Common myeloid progenitor, CD34-positive (primary cell): Measurements from ENCODE around the gene SDF2.

ENCODE experiments used
- CTCF ChIA-PET: fragments of 350-600 bp; sonication (Branson Sonifier 250); formaldehyde crosslinking; loops from one replicate; lab custom pipeline; 2021; ENCODE audit warnings: antibody characterized with exemption; lab: Charles Lee
- POLR2A ChIA-PET: fragments of 350-600 bp; sonication (Branson Sonifier 250); formaldehyde crosslinking; loops from one replicate; lab custom pipeline; 2021; ENCODE audit warnings: antibody characterized with exemption; lab: Charles Lee
- DNase-seq, 3 donors: peaks; one replicate each; pipeline versions ENCODE4 v3.0.0 to v3.0.0-alpha.2; 2013
- H3K27ac ChIP-seq, 2 experiments: 1 replicate in 1 of 2; 2 replicates in 1 of 2; pipeline ENCODE4 v1.7.0; 2013; ENCODE audit warnings: inconsistent platforms in 2 of 2, low read length in 2 of 2, mild to moderate bottlenecking in 2 of 2, low read depth in 1 of 2, moderate library complexity in 1 of 2; ENCODE audit not compliant: severe bottlenecking in 2 of 2, insufficient read depth in 1 of 2, poor library complexity in 1 of 2
- H3K27me3 ChIP-seq, 5 experiments: replicated peaks in 2 of 5; 1 replicate in 3 of 5; 2 replicates in 2 of 5; pipeline versions ENCODE4 v1.6.1 to v1.7.0; 2013; ENCODE audit warnings: low read length in 4 of 5, mild to moderate bottlenecking in 2 of 5, moderate library complexity in 2 of 5, inconsistent platforms in 1 of 5; ENCODE audit not compliant: insufficient read depth in 5 of 5, control insufficient read depth in 4 of 5
- H3K36me3 ChIP-seq, 4 experiments: 1 replicate in 2 of 4; 2 replicates in 2 of 4; pipeline versions ENCODE4 v1.6.1 to v1.7.0; 2013; ENCODE audit warnings: low read length in 3 of 4, control low read depth in 1 of 4, mild to moderate bottlenecking in 1 of 4; ENCODE audit not compliant: control insufficient read depth in 4 of 4, insufficient read depth in 4 of 4
- H3K4me1 ChIP-seq, 4 experiments: 1 replicate in 3 of 4; 2 replicates in 1 of 4; pipeline versions ENCODE4 v1.6.1 to v1.7.1; 2013; ENCODE audit warnings: low read length in 3 of 4, mild to moderate bottlenecking in 3 of 4, control low read depth in 1 of 4, inconsistent platforms in 1 of 4, moderate library complexity in 1 of 4; ENCODE audit not compliant: control insufficient read depth in 4 of 4, insufficient read depth in 4 of 4; ENCODE audit errors: control extremely low read depth in 1 of 4
- H3K4me3 ChIP-seq, 7 experiments: 1 replicate in 4 of 7; 2 replicates in 3 of 7; pipeline versions ENCODE4 v1.5.1 to v1.7.0; 2013; ENCODE audit warnings: mild to moderate bottlenecking in 7 of 7, low read length in 6 of 7, moderate library complexity in 6 of 7, inconsistent platforms in 2 of 7, low read depth in 2 of 7, control low read depth in 1 of 7; ENCODE audit not compliant: insufficient read depth in 4 of 7, control insufficient read depth in 1 of 7; ENCODE audit errors: extremely low read depth in 1 of 7
- H3K9me3 ChIP-seq, 5 experiments: 1 replicate in 4 of 5; 2 replicates in 1 of 5; pipeline versions ENCODE4 v1.6.1 to v1.7.1; 2013; ENCODE audit warnings: low read length in 4 of 5, mild to moderate bottlenecking in 2 of 5, inconsistent platforms in 1 of 5, low read depth in 1 of 5, moderate library complexity in 1 of 5; ENCODE audit not compliant: control insufficient read depth in 4 of 5, insufficient read depth in 2 of 5; ENCODE audit errors: control extremely low read depth in 1 of 5
- WGBS: methylation state at CpG from one replicate; pipeline ENCODE4 v1.1.5; 2013; ENCODE audit not compliant: insufficient coverage; 5-methylcytosine and 5-hydroxymethylcytosine counted together

The SDF2 gene

DNA sequence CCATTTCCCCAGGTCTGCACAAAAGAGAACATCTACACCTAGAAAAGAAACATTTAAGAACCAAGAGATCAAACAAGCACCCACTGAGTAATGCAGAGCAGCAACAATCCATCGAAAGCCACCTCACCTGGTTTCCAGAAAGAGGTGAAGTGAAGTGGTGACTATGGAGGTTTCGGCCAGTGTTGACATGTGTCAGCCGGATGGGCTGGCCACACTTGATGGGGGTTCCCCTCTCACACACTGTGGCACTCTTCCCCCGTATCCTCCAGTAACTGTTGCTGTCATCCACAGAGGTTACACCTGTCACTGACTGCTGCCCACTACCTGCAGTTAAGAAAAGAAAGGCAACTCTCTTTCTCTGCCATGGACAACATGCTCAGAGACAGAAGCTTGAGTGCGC lies 6.5 kb downstream of the SDF2 start:
- no peak for DNase-seq
- no peaks in the 10 kb centered on the region for H3K9me3 ChIP-seq
- no peak overlapping the region for H3K4me3 ChIP-seq
- POLR2A ChIA-PET, result no interaction called here
- no peaks in the 10 kb centered on the region for H3K27me3 ChIP-seq
- H3K4me1 ChIP-seq, result no peaks in the 10 kb centered on the region
- CTCF ChIA-PET, result interaction anchor here (1.3 to 3.5 kb wide), 3 partner anchors 8 to 21 kb away, joined by 3 to 15 read pairs (median 4); partner anchors contain the start of gene BLTP2
- no peak overlapping the region for H3K27ac ChIP-seq
- WGBS, result 100% methylated on average over 4 of the region's 5 CpGs
- peaks cover 12 to 59% (median 26%) of the 10 kb centered on the region in 4 experiments for H3K36me3 ChIP-seq

DNA sequence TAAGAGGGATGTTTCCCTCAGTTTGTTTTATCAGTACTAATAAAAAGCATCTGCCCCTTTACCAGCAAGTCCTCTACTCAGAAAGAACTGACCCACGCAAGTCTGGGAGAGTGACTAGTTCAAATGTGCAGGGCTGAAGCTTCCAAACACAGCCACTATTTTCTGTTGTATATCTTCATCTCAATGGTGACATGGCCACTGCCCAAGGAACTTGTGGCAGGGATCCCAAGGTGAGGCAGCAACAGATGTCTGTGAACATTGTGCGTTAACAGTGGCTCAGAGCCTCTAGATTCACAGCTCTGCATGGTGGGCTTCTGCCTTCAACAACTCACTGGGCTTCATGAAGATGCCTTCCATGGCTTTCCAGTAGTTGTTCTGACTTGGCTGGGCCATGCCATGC lies 13.0 kb downstream of the SDF2 start:
- H3K27me3 ChIP-seq, result no peaks in the 10 kb centered on the region
- H3K4me3 ChIP-seq, result no peak overlapping the region
- no peak for DNase-seq
- 100% methylated on average over 1 of the region's 2 CpGs for WGBS
- POLR2A ChIA-PET, result no interaction called here
- H3K36me3 ChIP-seq, result peaks cover 7 to 35% (median 22%) of the 10 kb centered on the region in 4 experiments
- H3K27ac ChIP-seq, result no peak overlapping the region
- CTCF ChIA-PET, result interaction anchor here (0.7 to 3.7 kb wide), 7 partner anchors 9 to 71 kb away, joined by 3 to 31 read pairs (median 3); partner anchors contain the start of genes RPL23A, SDF2 and SUPT6H
- no peaks in the 10 kb centered on the region for H3K9me3 ChIP-seq
- H3K4me1 ChIP-seq, result peaks cover 13 to 25% (median 24%) of the 10 kb centered on the region in 4 experiments

DNA sequence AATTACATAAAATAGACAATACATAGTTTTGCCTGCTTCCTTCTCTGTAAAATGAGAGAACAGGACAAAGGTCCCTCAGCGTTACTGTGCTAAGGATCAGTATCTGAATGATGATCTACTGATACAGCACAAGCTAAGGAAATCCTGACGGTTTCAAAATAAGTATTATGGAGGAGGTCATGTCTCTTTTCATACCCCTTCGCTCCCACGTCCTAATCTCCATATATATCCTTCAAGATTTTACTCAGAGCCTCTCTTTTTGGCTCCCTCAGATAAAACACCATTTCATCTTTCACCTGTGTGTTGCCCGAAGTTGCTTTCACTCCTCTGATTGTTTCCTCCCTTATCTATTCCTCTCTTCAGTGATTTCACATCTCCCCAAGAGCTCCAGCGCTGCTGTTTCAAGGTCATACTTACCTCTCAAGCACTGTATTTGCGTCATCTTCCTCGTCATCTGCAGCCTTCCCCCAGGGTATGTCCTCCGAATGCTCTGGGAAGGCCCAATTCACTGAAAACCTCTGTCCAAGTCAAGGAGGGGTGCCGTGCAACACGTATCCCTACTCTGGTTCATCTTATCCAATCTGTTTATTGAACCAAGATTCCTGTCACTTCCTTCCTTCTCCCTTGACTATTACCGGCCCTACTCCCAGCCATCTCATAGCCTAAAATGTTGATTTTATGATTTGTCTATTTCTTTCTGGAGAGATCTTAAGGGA lies 15.5 kb downstream of the SDF2 start:
- 74% methylated on average over 9 of the region's 12 CpGs for WGBS
- Histone ChIP-seq H3K4me1 (peaks cover 18 to 35% (median 32%) of the 10 kb centered on the region in 4 experiments), H3K27ac (peak overlapping the region; percentile 67 to 90), H3K4me3 (peak overlapping the region in 6 of 7 experiments; percentile 20 to 98 (median 94)), H3K27me3 (no peaks in the 10 kb centered on the region), H3K36me3 (peaks cover 11 to 40% (median 28%) of the 10 kb centered on the region in 4 experiments), H3K9me3 (no peaks in the 10 kb centered on the region)
- ChIA-PET POLR2A (interaction anchor here (1.0 to 4.1 kb wide), 2 partner anchors 17 to 20 kb away, joined by 6 to 31 read pairs; partner anchors contain the start of genes SDF2 and SUPT6H), CTCF (interaction anchor here (0.6 to 6.3 kb wide), 9 partner anchors 8 to 105 kb away, joined by 3 to 41 read pairs (median 4); partner anchors contain the start of genes SDF2 and SUPT6H)
- no peak for DNase-seq

- ChIA-PET POLR2A (interaction anchor here (4.1 kb wide), 1 partner anchor 17 kb away, joined by 31 read pairs; the partner anchor contains the start of genes SDF2 and SUPT6H), CTCF (interaction anchor here (1.0 to 6.3 kb wide), 8 partner anchors 12 to 71 kb away, joined by 3 to 41 read pairs (median 9); partner anchors contain the start of genes SDF2 and SUPT6H)
- H3K9me3 ChIP-seq, result no peaks in the 10 kb centered on the region
- WGBS, result 23% methylated on average over 3 of the region's 8 CpGs
- no peak for DNase-seq
- peak overlapping the region; percentile 73 to 98 (median 96) for H3K4me3 ChIP-seq
- H3K27ac ChIP-seq, result peak overlapping the region; percentile 61 to 90
- H3K4me1 ChIP-seq, result peaks cover 18 to 35% (median 32%) of the 10 kb centered on the region in 4 experiments
- H3K36me3 ChIP-seq, result peaks cover 15 to 40% (median 31%) of the 10 kb centered on the region in 4 experiments
- H3K27me3 ChIP-seq, result no peaks in the 10 kb centered on the region
These were observed 16.1 kb downstream of the SDF2 start for GRCh38 chr17:28645576-28645939.

DNA sequence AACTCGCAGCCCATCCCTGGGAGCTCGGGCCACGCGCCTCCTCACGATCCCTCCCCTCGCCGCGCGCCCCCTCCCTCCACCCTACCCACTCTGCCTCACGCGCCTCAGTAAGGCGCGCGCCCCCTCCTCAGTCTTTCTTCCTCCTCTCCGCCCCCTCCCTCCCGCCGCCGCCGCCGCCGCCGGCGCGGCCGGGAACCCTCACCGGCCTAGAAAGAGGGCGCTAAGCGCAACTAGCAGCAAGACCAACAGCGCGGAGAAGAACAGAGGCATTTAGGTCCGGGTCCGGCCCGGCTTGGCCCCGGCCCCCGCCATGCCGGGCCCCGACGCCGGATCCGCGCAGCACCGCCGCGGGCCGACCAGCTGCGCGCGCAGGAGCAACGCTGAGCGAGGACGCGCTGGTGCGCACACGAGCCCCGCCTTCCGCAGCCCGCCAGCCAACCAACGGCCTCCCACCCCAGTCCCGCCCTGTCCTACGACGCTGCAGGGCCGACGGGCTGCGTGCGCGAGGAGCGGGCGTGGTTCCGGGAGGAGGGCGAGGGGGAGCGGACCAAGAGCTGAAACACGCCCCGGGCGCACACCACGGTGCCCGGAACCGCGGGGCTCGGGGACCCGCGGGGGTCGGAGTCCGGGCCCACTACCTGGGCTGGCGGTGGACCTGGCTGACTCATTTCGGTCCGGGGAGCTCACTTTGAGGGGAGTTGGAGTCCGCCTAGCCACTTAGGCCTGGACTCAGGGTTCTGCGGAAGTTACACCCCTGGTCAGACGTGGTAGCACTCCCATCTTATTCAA lies 16.7 kb downstream of the SDF2 start, which contains the start of gene BLTP2:
TSS of gene BLTP2 (minus strand) at position 372 of the 789 bp plus-strand sequence. CDS start at position 270, 102 bp downstream.
- 0% methylated on average over 46 of the region's 89 CpGs for WGBS
- POLR2A ChIA-PET, result interaction anchor here (0.6 to 4.1 kb wide), 4 partner anchors 18 to 745 kb away, joined by 3 to 31 read pairs (median 3); partner anchors contain the start of genes RPL23A, SDF2, SUPT6H and TAOK1

DNA sequence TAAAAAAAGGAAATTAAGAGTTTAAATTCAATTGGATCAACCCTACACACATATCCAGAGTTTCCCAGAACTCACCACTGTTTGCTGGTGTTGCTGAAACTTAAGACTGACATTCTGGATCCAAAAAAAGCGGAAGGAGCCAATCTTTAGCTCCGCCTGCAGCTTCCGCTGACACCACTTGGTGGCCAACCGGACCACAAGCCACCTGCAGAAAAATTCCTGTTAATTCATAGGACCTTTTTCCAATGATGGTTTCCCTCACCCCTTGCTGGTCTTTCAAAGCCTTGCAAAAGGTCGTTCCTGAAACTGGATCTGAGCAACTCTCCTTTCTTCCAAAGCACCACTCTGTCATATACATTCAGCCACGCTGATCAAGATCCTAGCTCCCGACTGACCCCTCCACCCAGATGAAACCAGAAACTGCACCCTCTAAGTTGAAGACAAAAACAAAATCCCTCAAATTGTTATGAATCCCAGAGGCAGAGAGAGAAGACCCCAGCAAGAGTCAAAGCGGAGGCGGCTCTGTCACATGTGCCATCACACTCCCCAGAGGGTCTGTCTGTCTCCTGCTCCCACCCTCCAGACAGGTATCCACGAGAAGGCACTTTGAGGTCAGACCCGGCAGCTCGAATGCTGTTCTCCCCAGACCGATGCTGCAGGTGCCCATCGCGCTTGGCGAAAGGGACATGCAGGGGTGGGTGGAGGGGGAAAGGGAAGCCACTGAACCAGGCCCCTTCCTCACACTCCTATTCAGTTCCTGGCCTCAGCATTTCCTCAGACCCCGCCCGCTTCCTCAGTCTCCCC lies 17.5 kb downstream of the SDF2 start:
- CTCF ChIA-PET, result interaction anchor here (0.9 to 6.3 kb wide), 8 partner anchors 10 to 33 kb away, joined by 3 to 41 read pairs (median 6); partner anchors contain the start of genes SDF2 and SUPT6H
- Histone ChIP-seq H3K4me1 (peaks cover 18 to 35% (median 32%) of the 10 kb centered on the region in 4 experiments), H3K9me3 (no peaks in the 10 kb centered on the region), H3K4me3 (peak overlapping the region; percentile 73 to 98 (median 96)), H3K27ac (peak overlapping the region; percentile 37 to 90), H3K27me3 (no peaks in the 10 kb centered on the region), H3K36me3 (peaks cover 24 to 52% (median 40%) of the 10 kb centered on the region in 4 experiments)
- peak; percentile 72 to 84 (median 83) for DNase-seq
- 1% methylated on average over 10 of the region's 18 CpGs for WGBS
- POLR2A ChIA-PET, result interaction anchor here (0.6 to 4.1 kb wide), 4 partner anchors 19 to 76 kb away, joined by 3 to 31 read pairs (median 4); partner anchors contain the start of genes RPL23A, SDF2 and SUPT6H

More for the DNA sequence above, 16.7 kb downstream of the SDF2 start, which contains the start of gene BLTP2:
- Histone ChIP-seq H3K27ac (peak within 1 kb of the TSS; percentile 61 to 90), H3K27me3 (no peaks in the 10 kb centered on the region), H3K36me3 (peaks cover 19 to 44% (median 34%) of the 10 kb centered on the region in 4 experiments), H3K4me3 (peak within 1 kb of the TSS; percentile 73 to 98 (median 96)), H3K4me1 (peaks cover 18 to 35% (median 32%) of the 10 kb centered on the region in 4 experiments), H3K9me3 (no peaks in the 10 kb centered on the region)
- CTCF ChIA-PET, result interaction anchor here (0.7 to 6.3 kb wide), 8 partner anchors 12 to 33 kb away, joined by 3 to 41 read pairs (median 9); partner anchors contain the start of genes SDF2 and SUPT6H
- DNase-seq, result peak; percentile 95 to 97 (median 97)
